GM12874 (cell line): ENCODE measurements around the gene MAGI1.

Source experiments
- TF ChIP-seq, protein P1 (sequence below): IDR thresholded peaks from 2 replicates; pipeline ENCODE4 v1.5.1; 2011; ENCODE audit warnings: low read depth, mild to moderate bottlenecking, control low read depth, low read length, moderate library complexity; ENCODE audit not compliant: insufficient read depth

MAGI1 gene

DNA sequence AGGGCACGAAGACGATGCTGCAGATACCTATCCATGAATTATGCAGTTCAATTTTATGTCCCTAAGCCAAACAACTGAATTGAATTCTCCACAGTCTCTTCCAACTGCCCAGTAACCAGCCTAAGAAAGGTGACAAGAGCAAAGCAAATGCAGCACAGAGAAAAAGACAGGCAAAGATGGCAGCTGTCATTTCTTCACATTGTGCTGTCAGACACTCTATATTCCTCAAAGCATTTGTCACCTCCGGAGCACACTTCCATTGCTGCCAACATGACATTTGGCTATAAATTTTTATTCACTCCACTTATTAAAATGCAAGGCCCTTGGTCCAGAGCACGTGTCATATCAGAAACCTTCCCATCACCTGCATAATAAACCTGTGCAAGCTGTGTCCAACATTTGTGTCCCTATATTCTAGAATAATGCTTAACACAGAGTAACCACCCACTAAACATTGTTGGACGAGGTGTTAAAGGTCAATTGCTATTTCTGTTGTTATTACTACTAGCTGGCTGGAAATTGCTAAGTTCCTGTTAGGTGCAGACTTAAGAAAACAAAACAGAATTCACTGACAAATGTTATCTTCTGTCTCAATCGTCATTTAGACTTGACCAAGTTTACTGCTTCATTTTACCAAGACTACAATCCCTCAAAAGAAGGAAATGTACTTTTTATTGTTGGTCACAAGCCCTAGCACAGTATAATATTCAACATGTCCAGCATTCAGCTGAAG, 89.7 kb downstream of the MAGI1 start:
- TF ChIP-seq, protein P1, sequence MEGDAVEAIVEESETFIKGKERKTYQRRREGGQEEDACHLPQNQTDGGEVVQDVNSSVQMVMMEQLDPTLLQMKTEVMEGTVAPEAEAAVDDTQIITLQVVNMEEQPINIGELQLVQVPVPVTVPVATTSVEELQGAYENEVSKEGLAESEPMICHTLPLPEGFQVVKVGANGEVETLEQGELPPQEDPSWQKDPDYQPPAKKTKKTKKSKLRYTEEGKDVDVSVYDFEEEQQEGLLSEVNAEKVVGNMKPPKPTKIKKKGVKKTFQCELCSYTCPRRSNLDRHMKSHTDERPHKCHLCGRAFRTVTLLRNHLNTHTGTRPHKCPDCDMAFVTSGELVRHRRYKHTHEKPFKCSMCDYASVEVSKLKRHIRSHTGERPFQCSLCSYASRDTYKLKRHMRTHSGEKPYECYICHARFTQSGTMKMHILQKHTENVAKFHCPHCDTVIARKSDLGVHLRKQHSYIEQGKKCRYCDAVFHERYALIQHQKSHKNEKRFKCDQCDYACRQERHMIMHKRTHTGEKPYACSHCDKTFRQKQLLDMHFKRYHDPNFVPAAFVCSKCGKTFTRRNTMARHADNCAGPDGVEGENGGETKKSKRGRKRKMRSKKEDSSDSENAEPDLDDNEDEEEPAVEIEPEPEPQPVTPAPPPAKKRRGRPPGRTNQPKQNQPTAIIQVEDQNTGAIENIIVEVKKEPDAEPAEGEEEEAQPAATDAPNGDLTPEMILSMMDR = no peak

DNA sequence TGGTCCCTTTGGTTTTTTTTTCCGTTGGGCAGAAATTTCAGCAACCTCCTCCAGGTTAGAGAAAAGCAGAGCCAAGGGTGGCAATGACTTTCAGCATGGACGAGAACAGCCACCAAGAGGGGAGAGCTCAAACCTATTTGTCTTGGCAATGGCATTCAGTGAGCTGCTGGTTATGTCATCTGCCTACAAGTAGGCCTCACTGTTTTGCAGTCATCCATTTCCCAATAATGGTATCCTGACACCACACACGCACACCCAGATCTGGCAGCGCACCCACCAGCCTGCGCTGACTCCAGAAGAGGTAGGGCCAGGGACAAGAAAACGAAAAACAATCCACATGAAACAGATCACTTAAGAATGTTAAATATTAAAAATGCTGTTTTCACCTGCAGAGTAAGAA, 92.3 kb downstream of the MAGI1 start:
- TF ChIP-seq, protein P1 = no peak

DNA sequence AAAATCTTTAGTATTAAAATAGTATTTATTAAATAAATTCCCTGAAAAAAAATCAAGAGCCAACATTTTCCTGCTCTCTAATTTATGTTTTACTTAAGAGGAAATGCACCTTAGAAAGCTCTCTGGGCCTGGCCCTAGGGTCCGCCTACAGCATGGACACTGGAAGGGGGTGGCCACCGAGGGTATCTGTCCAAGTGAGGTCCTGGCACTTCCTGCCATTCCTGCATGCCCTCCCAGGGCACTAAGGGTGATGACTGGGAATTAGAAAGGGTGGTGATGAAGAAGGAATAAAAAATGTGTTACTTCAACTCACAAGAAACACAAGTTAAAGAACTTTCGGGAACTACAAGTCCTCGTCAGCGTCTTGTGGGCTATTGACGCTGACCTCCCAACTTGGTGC, 92.8 kb downstream of the MAGI1 start:
- TF ChIP-seq, protein P1 = no peak

DNA sequence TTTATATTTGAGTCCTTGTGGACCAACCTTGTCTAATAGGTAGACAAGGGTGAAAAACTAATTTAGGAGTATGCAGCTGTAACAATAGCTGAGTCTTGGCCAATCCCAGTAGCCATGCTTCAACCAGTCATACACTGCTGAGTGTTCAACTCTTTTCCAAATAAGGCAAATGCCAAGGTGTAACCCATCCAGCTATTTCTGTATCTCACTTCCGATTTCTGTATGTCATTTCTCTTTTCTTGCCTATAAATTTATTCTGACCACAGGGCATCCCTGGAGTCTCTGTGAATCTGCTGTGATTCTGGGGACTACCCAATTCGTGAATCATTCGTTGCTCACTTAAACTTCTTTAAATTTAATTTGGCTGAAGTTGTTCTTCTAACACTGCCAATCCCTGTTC, 93.2 kb downstream of the MAGI1 start:
- TF ChIP-seq, protein P1 = no peak

DNA sequence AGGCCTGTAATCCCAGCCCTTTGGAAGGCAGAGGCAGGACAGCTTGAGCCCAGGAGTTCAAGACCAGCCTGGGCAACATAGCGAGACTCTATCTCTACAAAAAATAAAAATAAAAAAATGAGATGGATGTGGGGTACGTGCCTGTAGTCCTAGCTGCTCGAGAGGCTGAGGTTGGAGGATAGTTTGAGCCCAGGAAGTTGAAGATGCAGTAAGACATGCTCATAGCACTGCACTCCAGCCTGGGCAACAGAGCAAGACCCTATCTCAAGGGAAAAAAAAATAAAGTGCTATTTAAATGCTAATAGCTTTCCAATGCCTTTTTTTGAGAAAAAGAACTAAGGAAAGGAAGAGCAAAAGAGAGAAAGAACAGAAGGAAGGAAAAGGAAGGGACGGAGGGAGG, 94.5 kb downstream of the MAGI1 start:
- TF ChIP-seq, protein P1 = no peak

DNA sequence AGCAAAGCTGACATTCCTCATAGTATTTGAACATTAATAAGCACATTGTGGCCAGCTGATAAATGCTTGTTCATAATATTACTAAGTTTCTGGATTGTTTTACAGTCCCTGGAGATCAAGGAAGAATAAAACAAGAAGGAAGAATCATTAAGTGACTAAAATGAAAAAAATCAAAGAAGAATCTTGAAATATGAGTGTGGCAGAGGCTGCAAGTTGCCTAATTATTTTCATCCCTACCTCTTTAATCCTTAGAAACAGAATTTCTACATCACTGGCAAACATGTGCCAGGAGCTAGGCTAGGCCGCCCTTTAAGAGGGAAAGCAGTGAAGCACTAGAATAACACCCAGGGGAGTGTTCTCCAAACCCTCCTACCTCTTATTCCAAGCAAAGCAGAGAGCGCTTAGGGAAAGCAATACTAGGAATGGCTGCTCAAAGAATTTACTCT, 98.9 kb downstream of the MAGI1 start:
- TF ChIP-seq, protein P1 = no peak

DNA sequence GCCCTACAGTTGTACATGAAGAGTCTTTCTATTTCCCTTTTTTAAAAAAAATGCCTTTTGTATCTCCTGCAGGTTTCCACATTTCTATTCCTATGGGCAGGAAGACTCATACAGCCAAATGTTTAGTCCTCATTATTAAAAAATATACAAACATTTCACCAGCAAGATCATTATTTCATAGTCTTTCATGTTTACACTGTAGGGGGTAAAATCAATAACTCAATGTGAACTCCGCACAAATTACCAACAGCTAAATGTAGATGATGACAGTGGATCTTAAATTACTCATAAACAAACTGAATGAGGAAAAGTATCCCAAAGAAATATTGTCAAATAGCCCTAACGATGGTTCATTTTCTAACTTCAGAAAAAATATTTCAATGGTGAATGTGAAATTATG, 99.5 kb downstream of the MAGI1 start:
- TF ChIP-seq, protein P1 = no peak
